Adrenal gland (tissue), 12 donors: ENCODE data around the gene KCND2. TPM values are rescaled to one million over a fixed set of nuclear protein-coding genes. Genes with fewer than 3 reads are reported as not detected.

Source experiments
- DNase-seq, 7 donors: peaks; one replicate each; pipeline ENCODE4 v3.0.0-alpha.2; 2019 to 2020
- H3K27ac ChIP-seq, 5 donors: fragments of 200-600 bp; sonication (generic) in 4 of 5; 1 replicate in 3 of 5; 2 replicates in 2 of 5; pipeline versions ENCODE4 v1.5.1 to v1.8.0; 2016 to 2020; ENCODE audit warnings: mild to moderate bottlenecking in 1 of 5
- H3K27me3 ChIP-seq: fragments of 200-600 bp; 2 replicates; pipeline ENCODE4 v1.8.0; 2021
- H3K36me3 ChIP-seq, 2 donors: fragments of 200-600 bp; replicated peaks in 1 of 2; 1 replicate in 1 of 2; 2 replicates in 1 of 2; pipeline versions ENCODE4 v1.5.1 to v1.8.0; 2018 to 2022
- H3K4me1 ChIP-seq, 2 donors: fragments of 200-600 bp; replicated peaks in 1 of 2; 1 replicate in 1 of 2; 2 replicates in 1 of 2; pipeline versions ENCODE4 v1.5.1 to v1.8.0; 2018 to 2021
- H3K4me3 ChIP-seq, 4 donors: fragments of 200-600 bp; sonication (generic) in 3 of 4; one replicate each; pipeline ENCODE4 v1.5.1; 2016 to 2018
- H3K9me3 ChIP-seq, 3 donors: fragments of 200-600 bp; sonication (generic) in 1 of 3; replicated peaks in 1 of 3; 1 replicate in 2 of 3; 2 replicates in 1 of 3; pipeline versions ENCODE4 v1.5.1 to v1.8.0; 2016 to 2021
- CTCF ChIP-seq, 6 experiments: fragments of 450-650 bp in 4 of 6; fragments of 200-600 bp in 2 of 6; sonication (generic) in 1 of 6; IDR thresholded peaks; 1 replicate in 5 of 6; 2 replicates in 1 of 6; pipeline versions ENCODE4 v1.5.1 to v1.8.0; 2016 to 2021; ENCODE audit warnings: antibody characterized with exemption in 6 of 6, mild to moderate bottlenecking in 2 of 6, moderate library complexity in 1 of 6
- POLR2A ChIP-seq, 2 donors: fragments of 450-650 bp; IDR thresholded peaks; one replicate each; pipeline ENCODE4 v1.6.1; 2017; ENCODE audit warnings: antibody characterized with exemption in 2 of 2, mild to moderate bottlenecking in 2 of 2, moderate library complexity in 1 of 2
- WGBS, 4 donors: extraction: QIAGEN DNeasy Blood & Tissue Kit in 2 of 4; methylation state at CpG; one replicate each; pipeline versions ENCODE4 v1.1.5 to v1.1.7; 2013 to 2017; 5-methylcytosine and 5-hydroxymethylcytosine counted together
- intact Hi-C, 2 donors: fragments of 100-400 bp; cut with DNase I; formaldehyde crosslinking; loops; one replicate each; pipeline versions ENCODE4 v1.14.1 to v1.15.0; 2022 to 2023
- polyA plus RNA-seq, 3 donors: library from polyadenylated mRNA; stranded (reverse); fragments of 200-250 nt in 2 of 3; fragments of 350-450 nt in 1 of 3; fragmentation: Illumina TruSeq in 1 of 3; extraction: RNeasy Lipid Tissue Mini Kit (QIAGEN cat#74804) in 1 of 3; gene quantifications; one replicate each; pipeline ENCODE4 v1.2.3, GENCODE V29; 2013 to 2014
- total RNA-seq, 9 donors: library from RNA; depleted of rRNA in 4 of 9; stranded (reverse); fragments of >200 nt in 4 of 9; fragments of 120-200 nt in 1 of 9; fragmentation: NEBNext Ultra II Directional in 1 of 9; extraction: Animal tissue kit (Norgen Biotek cat#: 25700) in 1 of 9; gene quantifications; one replicate each; pipeline versions ENCODE4 v1.1.0 to v1.2.4, GENCODE V29; 2013 to 2023
- donor health status: healthy with polysubstance abuse.
- donor health status: Bipolar disorder and iron deficiency.
- donor health status: DM: yes; HTN: yes; CAD: no.
- donor health status: DM: no; HTN: no; CAD: no.
- donor health status: DM: no; HTN: no; CAD: no.
- donor health status: DM: yes; HTN: yes; CAD: no.

Gene KCND2
- total and polyA plus RNA-seq, 12 donors: 0.24 to 3.0 (median 0.81) TPM

- H3K9me3 ChIP-seq: no peaks in the 10 kb centered on the region
- no peaks in the 10 kb centered on the region for H3K36me3 ChIP-seq
- no peak overlapping the region for H3K27ac ChIP-seq
- TF ChIP-seq POLR2A (IDR thresholded peaks at IDR 0.05): no peak
- TF ChIP-seq CTCF (IDR thresholded peaks at IDR 0.05): no peak
- DNase-seq: no peak
- intact Hi-C loops: no loop called here
- WGBS, 4 donors: 22 to 42% (median 29%) methylated on average over 1 of the region's 1 CpG
- no peaks in the 10 kb centered on the region for H3K4me1 ChIP-seq
- H3K27me3 ChIP-seq: peaks cover 5% of the 10 kb centered on the region
- H3K4me3 ChIP-seq: no peak overlapping the region
These were observed 456.3 kb downstream of the KCND2 start for GRCh38 chr7:120729245-120729644.

- no peaks in the 10 kb centered on the region for H3K9me3 ChIP-seq
- H3K27me3 ChIP-seq: peaks cover under 1% of the 10 kb centered on the region
- DNase-seq: no peak
- TF ChIP-seq POLR2A (IDR thresholded peaks at IDR 0.05) (no peak), CTCF (IDR thresholded peaks at IDR 0.05) (no peak)
- no peak overlapping the region for H3K4me3 ChIP-seq
- no peaks in the 10 kb centered on the region for H3K4me1 ChIP-seq
- intact Hi-C loops: no loop called here
- H3K27ac ChIP-seq: no peak overlapping the region
- H3K36me3 ChIP-seq: no peaks in the 10 kb centered on the region
These were observed 458.3 kb downstream of the KCND2 start for GRCh38 chr7:120731271-120731670.

GRCh38 chr7:120732256-120732655, 459.3 kb downstream of the KCND2 start:
- TF ChIP-seq POLR2A (IDR thresholded peaks at IDR 0.05) (no peak), CTCF (IDR thresholded peaks at IDR 0.05) (no peak)
- no peak for DNase-seq
- H3K9me3 ChIP-seq: no peaks in the 10 kb centered on the region
- no peaks in the 10 kb centered on the region for H3K27me3 ChIP-seq
- intact Hi-C loops: no loop called here
- no peaks in the 10 kb centered on the region for H3K36me3 ChIP-seq
- no peaks in the 10 kb centered on the region for H3K4me1 ChIP-seq
- no peak overlapping the region for H3K4me3 ChIP-seq
- no peak overlapping the region for H3K27ac ChIP-seq

- intact Hi-C loops: no loop called here
- no peaks in the 10 kb centered on the region for H3K4me1 ChIP-seq
- no peak overlapping the region for H3K27ac ChIP-seq
These were observed 460.2 kb downstream of the KCND2 start for GRCh38 chr7:120733143-120733542.

More at GRCh38 chr7:120733143-120733542, 460.2 kb downstream of the KCND2 start:
- 77 to 84% (median 81%) methylated on average over 3 of the region's 3 CpGs for WGBS, 4 donors
- no peak for DNase-seq
- H3K9me3 ChIP-seq: no peaks in the 10 kb centered on the region
- H3K4me3 ChIP-seq: no peak overlapping the region
- no peaks in the 10 kb centered on the region for H3K27me3 ChIP-seq
- no peaks in the 10 kb centered on the region for H3K36me3 ChIP-seq
- TF ChIP-seq CTCF (IDR thresholded peaks at IDR 0.05) (peak in 1 of 6 experiments; percentile 14), POLR2A (IDR thresholded peaks at IDR 0.05) (no peak)
